Testis (tissue), 2 donors: ENCODE data around the gene DAAM2.

Source experiments
- POLR2A ChIP-seq: fragments of 450-650 bp; IDR thresholded peaks from one replicate; pipeline ENCODE4 v1.6.1; 2017; ENCODE audit warnings: antibody characterized with exemption, mild to moderate bottlenecking, moderate library complexity
- TF ChIP-seq, protein P1 (sequence below), 3 experiments: fragments of 450-650 bp in 2 of 3; fragments of 200-600 bp in 1 of 3; sonication (generic) in 1 of 3; IDR thresholded peaks; one replicate each; pipeline ENCODE4 v1.5.1; 2016 to 2019; ENCODE audit warnings: antibody characterized with exemption in 3 of 3, mild to moderate bottlenecking in 2 of 3, moderate library complexity in 1 of 3

DNA sequence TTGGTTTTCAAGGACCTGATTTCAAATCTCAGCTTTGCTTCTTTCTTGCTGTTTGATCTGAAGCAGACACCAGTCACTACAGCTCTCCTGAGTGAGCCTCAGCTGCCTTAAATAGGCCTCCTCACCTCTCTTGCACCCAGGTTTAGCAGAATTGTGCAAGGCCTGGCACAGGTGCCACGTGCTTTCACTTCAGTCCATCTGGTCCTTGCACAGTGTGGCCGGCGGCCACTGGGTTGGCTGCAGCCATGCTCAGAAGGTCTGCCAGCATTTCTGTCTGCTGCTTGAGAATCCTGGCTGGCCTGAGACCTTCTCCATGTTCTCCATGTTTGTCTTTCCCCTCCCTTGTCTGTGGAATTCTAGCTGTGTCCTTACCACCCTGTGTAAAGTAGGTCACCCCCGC is 14.5 kb upstream of the DAAM2 start:
- TF ChIP-seq, protein P1, sequence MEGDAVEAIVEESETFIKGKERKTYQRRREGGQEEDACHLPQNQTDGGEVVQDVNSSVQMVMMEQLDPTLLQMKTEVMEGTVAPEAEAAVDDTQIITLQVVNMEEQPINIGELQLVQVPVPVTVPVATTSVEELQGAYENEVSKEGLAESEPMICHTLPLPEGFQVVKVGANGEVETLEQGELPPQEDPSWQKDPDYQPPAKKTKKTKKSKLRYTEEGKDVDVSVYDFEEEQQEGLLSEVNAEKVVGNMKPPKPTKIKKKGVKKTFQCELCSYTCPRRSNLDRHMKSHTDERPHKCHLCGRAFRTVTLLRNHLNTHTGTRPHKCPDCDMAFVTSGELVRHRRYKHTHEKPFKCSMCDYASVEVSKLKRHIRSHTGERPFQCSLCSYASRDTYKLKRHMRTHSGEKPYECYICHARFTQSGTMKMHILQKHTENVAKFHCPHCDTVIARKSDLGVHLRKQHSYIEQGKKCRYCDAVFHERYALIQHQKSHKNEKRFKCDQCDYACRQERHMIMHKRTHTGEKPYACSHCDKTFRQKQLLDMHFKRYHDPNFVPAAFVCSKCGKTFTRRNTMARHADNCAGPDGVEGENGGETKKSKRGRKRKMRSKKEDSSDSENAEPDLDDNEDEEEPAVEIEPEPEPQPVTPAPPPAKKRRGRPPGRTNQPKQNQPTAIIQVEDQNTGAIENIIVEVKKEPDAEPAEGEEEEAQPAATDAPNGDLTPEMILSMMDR (IDR thresholded peaks at IDR 0.05), result no peak
- TF ChIP-seq POLR2A, result no peak
